NCI-H2227 (cell line): ENCODE measurements around the gene GOLGA2.

Experiments
- DNase-seq: peaks from one replicate; lab custom pipeline; 2025; ENCODE audit not compliant: unreplicated experiment; lab: John Stamatoyannopoulos, UW

GOLGA2 gene

DNA sequence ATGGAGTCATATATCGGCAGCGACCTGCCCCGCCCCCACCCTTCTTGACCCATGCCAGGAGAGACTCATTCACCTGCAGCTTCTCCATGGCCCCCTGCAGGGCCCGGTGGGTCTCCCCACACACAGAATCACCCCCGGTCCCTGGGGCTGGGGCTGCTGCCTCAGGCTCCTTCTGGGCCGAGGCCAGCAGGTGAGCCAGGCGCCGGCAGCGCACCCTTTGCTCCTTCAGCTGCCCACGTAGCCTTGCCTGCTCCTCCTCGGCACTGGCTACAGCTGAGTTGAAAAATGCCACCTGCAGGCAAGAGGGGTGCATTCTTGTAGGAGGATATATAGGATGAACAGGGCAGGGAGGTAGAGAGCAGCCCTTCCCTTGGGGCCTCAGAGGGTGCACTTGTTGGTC lies 17.9 kb downstream of the GOLGA2 start:
- DNase-seq, result no peak

DNA sequence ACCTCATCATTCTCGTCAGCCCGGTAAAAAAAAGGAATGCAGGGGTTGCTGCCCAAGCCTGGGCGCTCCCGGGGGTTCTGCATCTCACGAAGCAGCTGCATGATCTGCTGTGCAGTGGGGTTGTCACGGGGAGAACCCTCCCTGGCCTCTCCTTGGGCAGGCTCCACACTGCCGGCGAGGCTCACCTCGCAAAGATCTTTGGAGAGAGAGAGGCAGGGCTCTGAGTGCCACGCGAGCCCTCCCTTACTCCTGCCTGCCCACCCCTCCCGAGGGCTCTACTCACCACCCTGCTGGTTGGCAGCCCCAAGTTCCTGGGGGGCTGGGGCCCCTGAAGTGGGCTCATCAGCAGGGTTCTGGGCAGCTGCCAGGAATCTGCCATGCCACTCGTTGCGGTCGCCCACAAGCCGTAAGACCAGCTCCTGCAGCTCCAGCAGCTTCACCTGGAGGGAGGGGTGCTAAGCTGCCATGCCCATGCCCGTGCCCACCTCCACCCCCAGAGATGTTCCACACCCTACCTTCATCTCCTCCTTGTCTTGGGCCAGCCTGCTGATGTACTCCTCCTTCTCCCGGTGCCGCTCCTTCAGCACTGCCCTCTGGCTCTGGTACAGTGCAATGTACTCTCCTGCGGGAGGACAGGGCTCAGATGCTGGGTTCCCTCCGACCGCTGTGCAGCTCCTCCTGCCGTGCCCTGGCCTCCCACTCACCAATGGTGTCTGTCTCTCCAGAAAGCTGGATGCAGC lies 18.6 kb downstream of the GOLGA2 start:
- no peak for DNase-seq

DNA sequence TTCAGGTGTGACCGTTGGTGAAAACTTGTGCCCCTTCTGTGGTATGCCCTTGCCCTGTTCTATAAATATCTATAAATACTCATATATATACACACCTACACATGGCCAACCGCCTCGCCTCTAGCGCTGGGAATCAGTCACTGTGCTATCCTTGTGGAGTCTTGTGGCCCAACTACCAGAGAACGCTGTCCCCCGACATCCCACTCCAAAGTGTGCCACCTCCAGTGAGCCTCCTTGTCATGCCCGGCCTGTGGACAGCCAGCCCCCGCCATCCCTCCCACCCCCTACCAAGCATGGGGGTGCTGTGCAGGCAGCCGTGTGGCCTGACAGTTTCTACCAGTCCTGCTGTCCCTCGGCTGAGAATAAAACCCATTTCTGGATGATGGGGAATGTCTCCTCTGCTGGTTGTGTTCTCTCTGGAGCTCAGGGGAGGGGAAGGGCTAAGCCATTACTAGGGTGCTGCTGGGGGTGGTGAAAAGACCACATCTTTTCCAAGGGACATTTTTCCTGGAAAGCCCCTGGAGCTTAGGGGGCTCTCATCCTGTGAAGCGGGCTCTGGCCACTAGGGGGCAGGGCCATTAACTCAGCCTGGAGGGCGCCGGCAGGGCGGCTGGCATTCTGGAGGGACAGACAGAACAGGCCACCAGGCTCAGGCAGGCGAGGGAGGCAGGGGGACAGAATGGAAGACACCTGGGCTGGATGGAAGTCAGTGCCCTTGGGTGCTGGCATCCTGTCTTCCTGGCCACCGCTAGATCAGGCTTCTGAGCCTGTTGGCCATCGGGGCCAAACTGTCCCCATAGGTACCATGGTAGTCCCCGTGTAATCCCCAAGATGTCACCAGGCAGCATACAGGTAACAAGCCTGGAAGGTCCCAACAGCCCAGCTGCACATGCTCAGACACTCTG lies 20.7 kb downstream of the GOLGA2 start:
- peak; percentile 70 for DNase-seq

DNA sequence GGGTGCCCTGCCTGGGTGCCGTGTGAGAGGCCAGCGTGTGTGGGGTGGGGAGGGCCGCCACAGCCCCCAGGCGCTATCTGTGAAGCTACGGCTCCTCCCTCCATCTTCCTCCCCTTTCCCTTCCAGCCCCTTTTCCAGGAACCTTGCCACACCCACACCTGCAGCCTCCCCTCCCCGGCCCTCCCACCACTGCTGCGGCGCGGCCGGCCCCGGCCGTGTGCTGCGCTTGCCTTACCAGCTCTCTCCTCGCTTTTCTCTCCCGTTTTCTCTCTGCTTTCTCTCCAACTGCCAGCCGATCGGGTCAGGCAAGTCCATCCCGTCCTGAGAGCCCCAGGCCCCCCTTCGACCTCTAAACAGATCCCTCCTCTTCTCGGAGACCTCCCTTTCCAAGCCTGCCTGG lies 21.4 kb downstream of the GOLGA2 start:
- no peak for DNase-seq

DNA sequence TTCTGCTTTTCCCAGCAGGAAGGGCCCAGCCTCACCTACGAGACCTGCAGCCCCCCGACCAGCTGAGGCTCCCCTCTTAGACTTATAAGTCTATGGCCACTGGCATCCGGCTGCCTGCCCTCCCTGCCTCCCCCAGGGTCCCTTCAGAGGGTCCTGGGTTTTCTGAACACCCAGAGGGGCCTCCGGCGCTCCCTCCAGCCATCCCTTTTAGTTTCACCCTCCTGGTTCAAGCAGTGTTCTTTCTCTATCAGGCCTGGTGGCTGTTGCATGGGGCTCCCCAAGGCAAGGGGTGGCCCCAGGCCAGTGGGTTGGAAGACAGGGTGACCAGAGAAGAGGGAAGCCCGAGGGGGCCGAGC lies 21.8 kb downstream of the GOLGA2 start:
- no peak for DNase-seq

DNA sequence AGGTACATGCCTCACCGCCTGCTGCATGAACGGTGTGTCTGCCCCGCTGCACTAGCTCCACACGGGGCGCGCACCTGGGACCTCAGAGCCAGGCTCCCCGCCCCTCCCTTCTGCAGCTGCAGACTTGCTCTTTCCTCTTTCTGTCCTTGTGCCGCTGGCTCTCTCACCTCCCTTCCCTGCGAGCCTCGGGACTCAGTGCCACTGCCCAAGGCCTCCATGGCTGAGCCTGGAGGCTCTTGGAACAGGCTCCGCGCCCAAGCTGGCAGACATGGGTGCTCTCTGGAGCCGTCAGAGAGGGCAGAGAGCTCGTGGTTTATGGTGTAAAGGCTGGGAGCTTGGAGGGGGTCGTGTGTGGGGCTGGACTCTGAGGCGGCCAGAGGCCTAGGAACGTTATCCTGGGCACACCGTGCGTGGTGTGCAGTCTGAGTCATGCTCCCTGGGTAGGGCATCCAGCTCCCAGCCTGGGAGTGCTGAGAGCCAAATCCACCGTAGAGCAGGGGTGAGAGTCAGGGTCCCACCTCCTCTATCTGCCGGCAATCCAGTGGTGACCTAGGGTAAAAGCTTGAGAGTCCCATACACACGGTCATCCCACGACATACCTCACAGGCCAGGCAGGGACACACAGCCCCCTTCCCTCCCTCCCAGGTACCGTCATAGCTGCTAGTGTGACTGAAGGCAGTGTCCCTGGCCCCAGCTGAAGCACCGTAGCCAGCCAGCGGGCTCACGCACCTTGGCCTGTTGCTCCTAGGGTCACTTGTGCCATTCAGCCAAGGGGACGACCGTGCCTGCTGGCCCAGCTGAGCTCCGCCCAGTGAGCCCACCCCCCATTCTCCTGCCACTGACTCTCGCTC lies 22.4 kb downstream of the GOLGA2 start:
- no peak for DNase-seq

DNA sequence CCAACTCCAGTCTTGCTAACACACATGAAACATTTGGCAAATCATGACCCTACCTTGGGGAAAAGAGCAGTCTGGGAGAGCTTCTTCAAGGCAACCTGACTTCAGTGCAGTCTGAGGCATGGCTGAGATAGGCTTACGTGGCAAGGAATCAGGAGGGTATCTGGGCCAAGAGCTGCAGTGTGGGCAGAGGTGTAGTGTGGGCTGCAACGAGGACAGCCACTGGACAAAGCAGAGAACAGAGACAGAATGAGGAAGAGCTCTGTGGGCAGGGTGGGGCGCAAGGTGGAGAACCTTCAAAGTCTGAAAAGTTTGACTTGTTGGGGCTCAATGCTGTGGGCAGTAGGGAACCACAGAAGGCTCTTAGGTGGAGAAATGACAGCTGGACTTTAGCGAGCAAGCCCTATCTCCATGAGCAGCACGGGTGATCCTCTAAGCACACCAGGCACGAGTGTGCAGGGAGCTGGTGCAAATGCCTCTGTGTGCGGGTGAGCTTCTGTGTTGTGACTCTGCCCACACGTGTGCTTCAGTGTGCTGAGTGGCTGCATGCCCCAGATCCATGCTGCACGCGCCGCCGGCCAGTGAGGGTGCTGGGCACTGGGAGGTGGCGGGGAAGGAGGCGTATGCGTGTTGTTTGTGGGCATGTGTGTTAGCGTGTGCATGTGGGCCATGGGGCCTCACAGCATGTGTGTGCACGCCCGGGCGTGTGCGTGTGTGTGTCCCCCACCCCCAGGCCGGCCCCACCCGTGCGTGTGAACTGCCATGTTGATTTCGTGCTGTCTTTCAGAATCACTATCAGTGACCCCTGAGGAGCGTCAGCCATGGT lies 23.3 kb downstream of the GOLGA2 start:
- no peak for DNase-seq

DNA sequence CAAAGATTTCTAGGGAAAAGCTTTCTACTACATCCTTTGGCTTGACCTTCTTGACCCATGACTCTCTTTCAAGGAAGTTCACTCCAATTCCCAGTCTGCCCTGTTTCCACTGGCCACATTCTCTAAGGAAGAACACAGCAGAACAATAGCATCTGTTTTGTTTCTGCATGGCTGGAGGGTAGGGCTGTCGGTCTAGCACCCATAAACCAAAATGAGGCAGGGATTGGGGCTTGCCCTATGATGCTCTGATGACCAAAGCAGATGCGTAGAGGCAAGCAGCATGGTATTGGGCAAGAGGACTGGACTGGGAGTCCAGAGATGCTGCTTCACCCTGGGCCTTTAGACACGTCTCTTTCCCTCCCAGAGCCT lies 24.1 kb downstream of the GOLGA2 start:
- DNase-seq, result no peak

DNA sequence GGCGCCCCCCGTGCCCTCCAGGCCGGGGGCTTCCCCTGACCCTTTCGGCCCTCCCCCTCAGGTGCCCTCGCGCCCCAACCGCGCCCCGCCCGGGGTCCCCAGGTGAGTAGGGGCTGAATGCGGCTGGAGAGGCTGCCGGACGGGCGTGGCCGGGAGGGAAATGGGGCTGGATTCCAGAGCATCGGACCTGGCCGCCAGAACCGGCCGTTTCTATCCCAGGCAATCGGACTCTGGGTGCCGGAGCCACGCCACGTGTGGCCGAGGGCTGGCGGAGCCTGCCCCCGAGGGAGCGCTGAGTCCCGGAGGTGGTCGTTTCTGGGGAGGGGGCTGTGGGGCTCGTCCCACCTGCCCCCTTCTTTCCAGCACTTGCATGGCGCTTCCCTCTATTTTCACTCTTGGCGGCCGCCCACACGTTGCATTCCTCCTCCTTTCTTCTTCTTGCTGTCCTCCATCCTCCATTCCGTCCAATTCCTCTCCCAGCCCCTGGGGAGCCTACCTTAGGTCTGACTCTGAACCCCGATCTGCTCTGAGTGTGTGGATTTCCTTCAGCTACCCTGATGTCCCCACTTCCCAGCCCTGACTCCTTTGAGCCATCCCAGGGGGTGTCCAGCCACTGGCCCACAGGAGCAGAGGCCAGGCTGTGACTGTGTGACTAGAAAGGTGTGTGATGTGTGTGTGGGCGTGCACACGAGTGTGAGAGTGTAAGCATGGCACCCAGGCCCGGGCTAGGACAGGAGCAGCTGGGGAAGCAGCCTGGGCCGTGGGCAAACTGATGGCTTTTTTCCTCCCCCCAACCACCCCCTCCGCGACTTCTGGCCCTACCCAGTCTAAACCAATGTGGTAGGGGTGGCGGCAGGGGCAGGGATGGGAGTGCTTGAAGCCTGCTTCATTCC lies 24.7 kb downstream of the GOLGA2 start:
- no peak for DNase-seq

DNA sequence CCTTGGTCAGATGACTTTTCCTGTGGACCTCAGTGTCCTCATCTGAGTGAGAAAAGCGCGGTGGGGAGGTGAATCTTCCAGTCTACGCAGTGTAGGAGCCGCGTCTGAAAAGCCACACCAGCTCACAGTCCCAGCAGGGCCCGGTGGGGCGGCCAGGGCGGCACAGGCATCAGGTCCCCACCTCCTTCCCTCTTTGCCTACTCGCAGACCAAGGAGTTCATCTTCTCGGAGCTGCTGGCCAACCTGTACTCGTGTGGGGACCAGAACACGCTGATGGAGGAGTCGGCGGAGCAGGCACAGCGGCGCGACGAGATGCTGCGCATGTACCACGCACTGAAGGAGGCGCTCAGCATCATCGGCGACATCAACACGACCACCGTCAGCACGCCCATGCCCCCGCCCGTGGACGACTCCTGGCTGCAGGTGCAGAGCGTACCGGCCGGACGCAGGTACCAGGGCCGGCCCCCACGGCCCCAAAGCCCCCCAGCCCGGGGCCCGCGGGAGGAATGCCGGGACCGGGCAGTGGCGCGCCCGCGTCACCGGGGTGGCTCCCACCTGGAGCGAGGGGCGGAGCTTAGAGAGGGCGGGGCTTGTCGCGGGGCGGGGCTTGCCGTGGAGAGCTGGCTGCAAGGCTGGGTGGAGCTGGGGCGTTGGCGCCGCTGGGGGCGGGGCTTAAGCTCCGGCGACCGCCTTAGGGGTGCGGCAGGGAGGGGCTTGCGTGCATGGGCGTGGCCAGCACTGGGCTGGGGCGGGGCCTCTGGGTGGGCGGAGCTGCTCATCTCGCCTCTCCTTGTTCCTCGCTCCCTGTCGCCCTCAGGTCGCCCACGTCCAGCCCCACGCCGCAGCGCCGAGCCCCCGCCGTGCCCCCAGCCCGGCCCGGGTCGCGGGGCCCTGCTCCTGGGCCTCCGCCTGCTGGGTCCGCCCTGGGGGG lies 25.6 kb downstream of the GOLGA2 start:
- peak; percentile 9 for DNase-seq

DNA sequence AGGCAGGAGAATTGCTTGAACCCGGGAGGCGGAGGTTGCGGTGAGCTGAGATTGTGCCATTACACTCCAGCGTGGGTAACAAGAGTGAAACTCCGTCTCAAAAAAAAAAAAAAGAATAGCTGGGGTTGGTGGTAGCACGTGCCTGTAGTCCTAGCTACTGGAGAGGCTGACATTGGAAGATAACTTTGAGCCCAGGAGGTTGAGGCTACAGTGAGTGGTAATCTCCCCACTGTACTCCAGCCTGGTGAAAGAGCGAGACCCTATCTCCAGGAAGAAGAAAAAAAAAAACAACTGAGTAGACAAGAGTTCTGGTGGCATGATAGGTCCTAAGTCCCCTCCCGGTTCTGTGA lies 26.3 kb downstream of the GOLGA2 start:
- no peak for DNase-seq

DNA sequence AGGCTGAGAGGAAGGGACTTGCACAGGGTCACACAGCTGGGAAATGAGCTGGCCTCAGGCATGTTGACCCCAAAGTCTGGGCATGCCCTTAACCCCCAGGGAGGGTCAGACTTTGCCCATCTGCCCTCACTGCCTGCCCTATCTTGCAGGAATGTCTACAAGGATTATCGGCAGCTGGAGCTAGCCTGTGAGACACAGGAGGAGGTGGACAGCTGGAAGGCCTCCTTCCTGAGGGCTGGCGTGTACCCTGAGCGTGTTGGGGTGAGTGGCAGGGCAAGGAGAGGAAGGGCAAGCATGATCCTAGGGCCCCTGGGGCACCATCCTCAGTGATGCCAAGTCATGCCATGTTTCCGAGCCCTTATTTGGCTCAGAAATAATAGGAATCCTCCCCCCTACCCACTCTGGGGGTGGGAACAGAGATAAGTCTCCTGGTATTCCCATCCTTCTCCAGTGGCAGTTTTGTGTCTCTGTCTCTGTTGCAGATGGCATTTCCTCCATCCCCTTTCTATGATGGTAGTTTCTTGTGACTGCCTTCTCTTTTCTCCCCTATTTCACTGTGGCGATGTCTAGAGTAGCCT lies 28.5 kb downstream of the GOLGA2 start:
- no peak for DNase-seq

DNA sequence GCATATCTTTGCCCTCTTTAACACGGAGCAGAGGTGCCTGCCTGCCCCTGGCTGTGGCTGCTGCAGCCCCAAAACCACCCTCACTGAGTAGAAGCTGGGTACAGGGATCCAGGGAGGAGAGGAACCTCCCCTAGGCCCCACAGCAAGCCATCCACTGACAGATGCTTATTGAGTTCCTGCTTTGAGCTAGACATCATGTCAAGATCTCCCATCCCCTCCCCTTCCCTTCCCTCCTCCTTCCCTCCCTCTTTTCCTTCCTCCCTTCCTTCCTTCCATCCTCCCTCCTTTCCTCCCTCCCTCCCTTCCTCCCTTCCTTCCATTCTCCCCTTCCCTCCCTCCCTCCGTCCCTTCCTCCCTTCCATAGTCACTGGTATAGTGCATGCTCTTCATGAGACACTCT lies 29.3 kb downstream of the GOLGA2 start:
- DNase-seq, result no peak

DNA sequence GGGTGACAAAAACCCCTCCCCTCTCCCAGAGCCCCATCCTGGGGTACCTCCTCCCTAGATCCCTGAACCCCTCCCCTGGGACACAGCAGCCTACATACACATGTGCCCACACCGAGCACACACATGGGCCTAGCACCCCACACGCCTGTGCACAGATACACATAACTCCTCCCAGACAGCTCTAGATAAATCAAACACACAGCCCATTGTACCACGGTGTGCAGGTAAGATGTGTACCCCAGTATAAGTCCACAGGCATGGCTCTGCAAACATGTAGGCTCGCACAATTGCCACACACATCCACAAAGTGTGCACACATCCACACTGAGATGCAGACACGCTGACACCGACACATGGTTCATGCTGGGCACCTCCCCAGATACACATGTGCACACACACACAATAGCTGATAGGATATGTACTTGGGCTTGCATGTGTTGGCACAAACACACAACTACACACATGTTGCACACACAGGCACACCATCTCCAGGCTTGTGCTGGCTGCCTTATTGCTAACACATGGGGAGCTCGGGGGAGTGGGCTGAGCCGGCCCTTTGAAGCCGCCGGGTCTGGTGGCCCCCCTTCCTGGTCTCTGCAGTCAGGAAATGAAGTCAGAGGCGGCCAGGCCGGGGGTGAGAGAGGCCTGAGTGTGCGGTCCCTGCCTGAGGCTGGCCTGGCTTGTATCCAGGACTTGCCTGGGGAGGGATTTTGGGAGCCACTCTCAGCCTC lies 30.2 kb downstream of the GOLGA2 start:
- DNase-seq, result no peak

DNA sequence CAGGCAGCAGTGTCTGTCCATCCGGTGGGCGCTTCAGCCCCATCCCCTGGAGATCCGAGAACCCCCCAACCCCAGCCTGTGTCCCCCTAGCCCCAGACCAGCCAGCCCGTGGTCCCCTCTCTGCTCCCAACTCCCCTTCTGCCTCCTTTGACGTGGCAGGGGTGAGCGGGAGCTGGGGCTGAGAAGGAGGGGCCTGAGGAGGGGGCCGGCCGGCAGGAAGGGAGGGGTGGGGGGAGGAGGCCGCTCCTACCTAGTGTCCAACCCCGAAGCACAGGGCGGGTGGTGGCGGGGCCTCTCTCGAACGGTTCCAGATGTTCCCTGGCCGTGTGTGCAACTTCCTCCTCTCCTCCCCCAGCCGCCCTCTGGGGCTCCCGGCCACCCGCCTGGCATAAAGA lies 31.0 kb downstream of the GOLGA2 start:
- peak; percentile 18 for DNase-seq

DNA sequence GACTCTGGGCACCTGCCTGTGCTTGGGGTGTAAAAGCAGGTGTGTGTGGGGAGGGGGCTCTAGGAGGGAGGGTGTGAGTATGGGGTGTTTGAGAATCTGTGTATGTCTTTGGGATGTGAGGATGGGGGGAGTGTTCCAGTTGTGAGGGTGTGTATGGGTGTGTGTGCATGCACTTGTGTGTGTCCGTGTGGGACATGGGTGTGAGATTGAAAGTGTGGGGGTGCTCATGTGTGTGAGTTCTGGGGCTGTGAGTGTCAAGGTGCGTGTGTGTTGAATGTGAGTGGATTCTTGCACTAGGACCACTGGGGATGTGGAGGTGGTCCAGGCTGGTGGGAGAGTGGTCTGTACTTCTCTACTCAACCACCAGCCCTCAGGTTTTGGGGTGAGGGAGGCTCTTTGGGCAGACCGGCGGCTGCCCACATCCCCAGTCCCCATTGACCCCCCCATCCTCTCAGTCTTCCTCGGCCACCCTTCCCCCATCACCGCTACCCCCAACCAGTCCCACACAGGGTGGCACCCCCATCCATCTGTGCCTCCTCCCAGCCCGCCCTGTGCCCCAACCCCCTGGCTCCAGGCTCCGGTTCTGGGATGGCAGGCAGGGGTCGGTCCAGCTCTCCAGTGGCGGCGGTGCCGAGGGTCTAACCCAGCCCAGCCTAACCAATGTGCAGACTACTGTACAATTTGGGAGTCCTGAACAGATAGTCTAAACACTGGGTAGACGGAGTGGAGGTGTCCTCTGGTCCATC lies 31.5 kb downstream of the GOLGA2 start:
- no peak for DNase-seq
